GM19238 (cell line): Measurements from ENCODE around the gene NUFIP1.
"Not testable (repeated sequence)": the region's sequence is repeated elsewhere in the genome, so short reads cannot be mapped to it uniquely, and the experiment has no call there.

Experiments used
- DNase-seq: peaks from one replicate; pipeline ENCODE4 v3.0.0; 2011; ENCODE audit warnings: low spot score; ENCODE audit not compliant: insufficient read length

NUFIP1 gene

GRCh38 chr13:44969551-44970484, 19.5 kb downstream of the NUFIP1 start:
- no peak for DNase-seq

DNA sequence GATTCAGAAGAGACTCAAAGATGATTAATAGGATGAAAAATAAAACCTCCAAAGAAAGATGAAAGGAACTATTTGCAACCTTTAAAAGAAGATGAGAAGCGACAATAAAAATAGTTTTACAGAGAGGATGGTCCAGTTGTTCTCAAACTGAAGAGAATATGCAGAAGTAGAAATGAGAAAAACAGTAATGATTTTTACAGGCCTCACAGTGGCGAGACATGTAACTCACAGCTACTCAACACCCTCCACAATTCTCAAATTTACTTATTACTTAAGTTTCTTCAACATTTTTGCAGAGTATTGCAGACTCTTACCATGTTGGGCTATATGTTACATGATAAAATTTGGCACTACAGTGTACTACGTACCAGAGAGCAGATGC, 20.8 kb downstream of the NUFIP1 start:
- no peak for DNase-seq

DNA sequence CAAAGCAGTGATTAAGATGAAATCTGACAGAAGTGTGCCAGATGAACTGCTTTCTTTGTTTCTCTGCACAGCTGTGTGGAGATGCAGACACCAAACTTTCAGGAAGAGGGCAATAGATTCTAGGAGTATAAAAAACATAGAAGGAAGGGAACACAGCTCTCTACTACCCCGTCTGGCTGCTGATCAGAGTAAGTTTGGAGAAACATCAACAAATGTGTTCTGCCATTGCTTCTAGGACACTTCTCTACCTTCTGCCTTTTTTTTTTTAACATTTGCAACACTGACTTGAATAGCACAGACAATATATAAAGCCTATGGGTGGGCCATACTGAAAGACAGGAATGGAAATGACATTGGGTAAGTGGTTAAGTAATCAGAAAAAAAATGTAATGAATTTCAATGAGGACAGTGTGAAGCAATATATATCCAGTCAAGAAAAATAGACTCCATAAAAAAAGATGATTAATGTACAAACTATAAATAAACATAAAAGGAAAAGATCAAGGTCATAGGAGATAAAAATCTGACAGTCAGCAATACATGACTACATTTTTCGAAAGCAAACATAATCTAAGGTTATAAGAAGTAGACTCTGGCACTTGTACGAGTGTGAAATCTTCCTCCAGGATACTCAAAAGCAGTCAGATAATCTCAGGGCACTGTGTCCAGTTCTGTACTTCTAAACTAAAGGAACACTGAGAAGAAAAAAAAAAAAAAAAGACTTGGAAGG, 21.4 kb downstream of the NUFIP1 start:
- no peak for DNase-seq

DNA sequence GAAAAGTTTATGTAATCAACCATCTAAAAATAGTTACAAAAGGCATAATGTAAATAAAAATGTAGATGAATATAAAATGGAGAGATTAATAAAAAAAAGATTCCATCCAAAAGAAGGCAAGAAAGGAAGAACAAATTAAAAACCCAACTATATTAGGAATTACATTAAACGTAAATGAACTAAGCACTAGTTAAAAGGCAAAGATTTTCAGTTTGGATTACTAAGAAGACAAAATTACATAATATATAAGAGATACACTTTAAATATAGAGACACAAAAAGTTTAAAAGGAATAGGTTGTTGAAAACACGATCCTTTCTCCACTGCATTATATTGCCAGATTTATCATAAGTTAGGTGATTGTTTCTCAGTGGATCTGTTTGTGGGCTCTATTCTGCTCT, 27.3 kb downstream of the NUFIP1 start:
- DNase-seq, result no peak

GRCh38 chr13:44955406-44955805, 33.9 kb downstream of the NUFIP1 start:
- no peak for DNase-seq

GRCh38 chr13:44954224-44954623, 35.0 kb downstream of the NUFIP1 start:
- DNase-seq, result no peak

- no peak for DNase-seq
Measured at GRCh38 chr13:44952671-44953070, 36.6 kb downstream of the NUFIP1 start.

DNA sequence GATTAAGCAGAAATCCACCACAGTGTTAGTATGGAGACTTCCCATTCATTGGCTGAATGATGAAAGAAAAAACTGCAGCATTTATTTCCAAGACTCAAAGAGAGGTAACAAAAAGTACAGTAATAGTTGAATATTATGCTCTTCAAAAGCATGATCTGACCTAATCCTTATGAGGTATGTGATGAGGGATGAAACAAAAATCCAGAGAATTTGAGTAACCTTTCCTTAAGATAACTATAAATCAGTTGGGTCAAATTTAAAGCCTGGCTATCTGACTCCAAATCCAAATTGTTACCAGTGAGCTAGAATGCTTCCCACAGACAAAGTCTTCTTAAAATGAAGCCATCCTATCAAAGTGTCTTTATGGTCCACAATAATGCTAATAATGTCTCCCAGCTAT, 38.1 kb downstream of the NUFIP1 start:
- no peak for DNase-seq

- DNase-seq, result not testable (repeated sequence)
Measured at GRCh38 chr13:44943411-44943810, 45.9 kb downstream of the NUFIP1 start.

- no peak for DNase-seq
Measured at GRCh38 chr13:44938854-44939253, 50.4 kb downstream of the NUFIP1 start.

DNA sequence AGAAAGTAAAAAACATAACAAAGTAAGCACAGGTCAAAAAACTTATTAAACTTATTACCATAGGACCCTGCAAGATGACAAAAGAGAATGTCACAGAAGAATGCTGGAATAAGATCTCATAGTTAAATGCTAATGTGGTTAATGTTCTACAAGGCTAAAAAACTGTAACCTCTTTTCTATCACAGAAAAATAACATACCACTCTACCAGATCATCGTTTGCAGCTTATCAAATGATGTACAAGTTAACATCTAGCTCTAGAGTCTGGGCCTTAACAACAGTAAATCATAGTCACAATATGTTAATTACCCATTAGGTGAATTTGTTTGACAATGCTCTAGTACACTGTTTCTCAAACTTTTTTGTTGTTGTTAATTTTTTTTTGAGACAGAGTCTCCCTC, 53.0 kb downstream of the NUFIP1 start:
- DNase-seq, result no peak

DNA sequence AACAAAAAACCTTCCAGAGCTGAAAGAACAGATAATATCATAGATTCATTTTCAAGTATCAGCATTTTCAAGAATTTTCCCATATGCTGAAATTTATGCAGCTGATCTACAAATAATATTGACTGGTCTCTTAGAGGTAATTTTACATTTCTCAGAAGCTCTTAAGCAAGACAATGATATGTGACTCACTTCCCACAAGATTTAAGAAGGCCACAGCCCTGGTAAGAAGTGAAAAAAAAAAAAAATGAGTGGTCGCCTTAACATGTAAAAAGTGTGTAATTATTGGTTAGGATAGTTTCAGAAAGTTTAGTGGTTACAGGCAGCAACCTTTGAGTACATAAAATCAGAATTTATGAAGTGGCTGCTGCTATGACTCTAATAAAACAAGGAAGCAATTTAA, 54.5 kb downstream of the NUFIP1 start:
- DNase-seq, result no peak

GRCh38 chr13:44932850-44933251, 56.4 kb downstream of the NUFIP1 start:
- DNase-seq, result no peak

DNA sequence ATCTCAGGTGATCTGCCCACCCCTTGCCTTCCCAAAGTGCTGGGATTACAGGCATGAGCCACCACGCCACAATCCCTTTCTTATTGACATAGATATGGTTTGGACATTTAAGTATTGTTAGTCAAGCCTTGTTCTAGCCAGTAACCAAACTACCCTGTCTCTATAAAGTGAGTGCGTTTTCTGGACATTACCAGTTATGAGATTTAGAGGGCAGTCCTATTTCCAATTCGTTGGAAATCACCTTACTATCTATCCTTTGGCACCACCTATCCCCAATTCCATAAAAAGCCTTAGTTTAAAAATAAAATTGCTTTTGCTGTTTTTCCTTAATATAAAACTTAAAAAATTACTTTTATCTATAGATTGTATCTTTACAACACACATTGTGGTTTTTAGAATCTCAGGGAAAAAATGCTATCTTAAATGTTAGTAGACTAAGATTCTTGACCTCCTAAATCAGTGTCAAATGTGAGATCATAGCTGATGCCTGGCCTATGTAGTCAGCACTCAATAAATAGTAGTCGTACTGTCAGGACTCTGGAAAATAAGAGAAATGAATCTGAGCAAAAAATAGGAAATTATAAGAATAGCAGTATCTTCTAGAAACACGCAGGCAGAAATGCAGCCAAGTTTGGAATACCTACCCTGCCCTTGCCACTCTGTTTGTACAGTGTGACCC, 57.0 kb downstream of the NUFIP1 start:
- DNase-seq, result no peak

GRCh38 chr13:44930963-44931623, 58.2 kb downstream of the NUFIP1 start:
- DNase-seq, result no peak

DNA sequence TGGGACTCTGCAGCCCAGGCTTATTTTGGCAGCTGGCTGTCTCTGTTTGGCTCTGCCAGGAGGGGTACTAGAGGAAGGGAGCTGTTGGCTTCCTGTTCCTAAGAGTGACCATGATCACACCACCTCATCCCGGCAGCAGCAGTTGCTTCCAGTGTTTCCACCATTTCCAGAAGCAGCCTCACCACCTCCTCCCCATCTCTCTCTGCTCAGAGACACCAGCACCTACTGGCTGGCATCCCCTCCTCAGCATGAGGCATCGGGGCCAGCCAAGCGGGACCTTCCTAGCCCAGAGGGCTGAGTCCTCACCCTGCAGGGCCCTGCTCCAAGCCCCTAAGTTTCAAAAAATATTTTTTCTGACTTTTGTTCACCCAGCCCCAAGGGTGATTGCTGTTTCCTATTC, 59.0 kb downstream of the NUFIP1 start:
- DNase-seq, result no peak

DNA sequence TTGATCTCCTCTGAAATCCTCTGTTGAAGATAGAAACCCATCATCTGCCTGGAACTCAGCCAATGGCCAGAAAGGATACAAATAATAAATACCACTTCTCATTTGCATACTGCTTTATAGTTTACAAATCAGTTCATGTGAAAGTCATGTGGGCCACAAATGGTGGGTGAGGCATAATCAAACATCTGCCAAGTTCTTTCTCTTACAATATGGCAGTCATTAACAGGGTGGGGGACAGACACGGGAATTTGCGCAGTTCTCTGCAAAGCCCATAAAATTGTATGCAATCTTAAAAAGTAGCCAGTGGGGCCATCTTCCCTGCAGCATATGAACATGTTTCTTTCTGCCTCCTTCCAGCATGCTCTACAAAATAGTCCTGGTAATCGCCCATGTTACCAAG, 59.6 kb downstream of the NUFIP1 start:
- DNase-seq, result no peak

DNA sequence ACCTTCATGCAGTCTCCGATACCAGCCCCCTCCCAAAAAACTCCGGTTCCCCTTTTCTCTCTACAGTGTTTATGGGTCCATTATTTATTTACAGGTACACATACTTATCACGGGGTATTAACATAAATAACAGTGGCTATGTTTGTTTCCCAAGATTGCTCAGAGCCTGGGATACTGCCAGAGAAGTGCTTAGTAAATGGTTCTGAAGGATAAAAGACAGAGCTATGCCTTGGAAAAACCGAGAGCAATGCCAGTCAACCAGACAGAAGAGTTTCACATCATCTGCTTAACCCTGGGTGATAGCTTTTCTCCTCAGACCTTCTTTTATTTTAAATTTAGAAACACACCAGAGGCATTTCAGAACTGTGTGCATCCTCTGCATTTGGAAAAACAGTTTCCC, 61.3 kb downstream of the NUFIP1 start:
- no peak for DNase-seq

DNA sequence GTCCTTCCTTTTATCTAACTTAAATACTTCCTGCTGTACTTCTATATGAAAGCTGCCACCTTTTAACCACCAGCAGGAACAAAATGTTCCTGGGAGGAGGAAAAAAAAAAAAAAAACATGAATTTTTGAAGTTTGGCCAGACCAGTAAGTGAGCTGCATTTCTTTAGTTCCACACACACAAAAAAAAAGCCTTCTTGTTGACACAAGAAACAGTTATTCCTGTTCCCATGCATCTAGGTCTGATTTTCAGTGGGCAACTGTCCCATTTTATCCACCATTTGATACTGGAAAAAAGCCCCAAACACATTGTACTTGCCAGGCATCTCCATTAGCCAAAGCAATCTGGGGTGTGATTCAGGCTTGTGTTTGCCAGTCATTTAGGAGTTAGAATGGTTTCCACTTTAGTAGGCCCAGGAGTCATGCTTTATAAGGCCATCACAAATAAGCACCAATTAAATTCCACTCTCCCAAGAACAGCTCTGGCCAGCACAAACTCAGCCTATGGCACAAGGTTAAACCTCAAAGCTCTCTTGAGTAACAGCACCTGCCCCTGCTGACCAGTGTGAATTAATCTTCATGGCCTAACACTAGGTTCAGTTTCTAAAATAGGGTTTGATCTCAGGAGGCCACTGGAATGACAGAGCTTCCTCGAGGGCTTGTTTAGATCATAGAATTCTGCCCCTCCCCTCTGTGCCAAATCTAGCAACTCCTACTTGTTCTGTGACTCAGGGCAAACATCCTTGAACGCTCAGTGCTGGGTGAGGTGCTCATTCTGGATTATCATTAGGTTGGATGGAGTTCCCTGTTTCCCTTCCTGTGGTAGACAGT, 67.1 kb downstream of the NUFIP1 start:
- DNase-seq, result no peak

DNA sequence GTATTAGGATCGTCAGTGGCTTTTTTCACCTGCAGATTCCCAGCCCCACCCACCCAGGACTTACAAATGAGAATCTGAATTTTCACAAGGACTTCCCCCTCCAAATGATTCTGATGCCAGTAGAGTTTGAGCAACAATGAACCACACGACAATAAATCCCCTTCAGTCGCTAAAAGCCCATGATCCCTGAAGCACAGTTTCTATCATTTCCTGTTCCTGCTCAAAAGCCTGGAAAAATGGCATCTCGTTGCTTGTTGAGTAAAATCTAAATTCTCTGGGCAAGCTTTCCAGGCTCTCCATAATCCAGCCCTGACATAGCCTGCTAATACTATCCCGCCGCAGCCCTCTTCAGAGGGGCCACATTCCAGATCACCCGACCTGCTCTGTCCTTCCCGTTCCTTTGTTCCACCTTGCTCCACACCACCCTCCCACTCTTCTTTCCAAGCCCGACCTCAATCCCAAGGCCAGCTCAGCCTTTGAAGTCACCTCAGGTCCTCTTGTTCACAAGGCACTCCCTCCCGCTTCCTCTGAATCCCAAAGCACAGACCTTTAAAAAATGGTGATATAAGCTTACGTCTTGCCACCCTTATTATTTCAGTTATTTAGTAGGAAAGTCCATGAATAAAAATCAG, 67.9 kb downstream of the NUFIP1 start:
- no peak for DNase-seq
